ENCODE measurements around the gene FUT3.

DNA sequence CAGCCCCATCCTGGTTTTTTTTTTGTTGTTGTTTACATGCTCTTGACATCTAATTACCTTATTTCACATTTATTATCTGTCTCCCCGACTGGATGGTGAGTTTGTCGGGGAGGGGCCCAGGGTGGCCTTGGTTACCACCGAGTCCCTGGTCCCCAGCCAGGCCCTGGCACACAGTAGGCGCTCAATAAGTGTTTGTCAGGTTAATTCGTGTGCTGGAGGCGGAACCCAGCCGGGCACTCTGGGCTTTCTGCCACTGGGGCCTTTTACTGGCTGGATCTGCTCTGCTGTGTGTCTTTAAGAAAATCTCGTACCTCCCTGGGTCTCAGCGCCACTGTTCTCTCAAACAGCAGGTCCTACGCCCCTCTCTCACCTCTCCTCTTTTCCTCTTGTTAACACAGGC lies 41.8 kb downstream of the FUT3 start:
- no peak for TF ChIP-seq POLR2A (IDR thresholded peaks at IDR 0.05)
- TF ChIP-seq CTCF (IDR thresholded peaks at IDR 0.05): no peak

Measured in stomach (tissue), 4 donors.